HepG2 (cell line): Measurements from ENCODE around the gene LYRM1. TPM values are rescaled to one million over a fixed set of nuclear protein-coding genes. Genes with fewer than 3 reads are reported as not detected.

Experiments used
- CEBPZ ChIP-seq: IDR thresholded peaks from 2 replicates; pipeline ENCODE4 v1.6.1; 2012; ENCODE audit warnings: low read length, improper control_type of control experiment
- ZFP62 ChIP-seq: sonication (generic); formaldehyde crosslinking; IDR thresholded peaks from 2 replicates; pipeline ENCODE4 v1.4.0; 2020; ENCODE audit warnings: missing genetic modification reagents
- ZNF251 ChIP-seq: sonication (generic); formaldehyde crosslinking; IDR thresholded peaks from 2 replicates; pipeline ENCODE4 v1.9.0; 2021; ENCODE audit warnings: mild to moderate bottlenecking, missing genetic modification reagents
- ZNF318 ChIP-seq: sonication (generic); formaldehyde crosslinking; IDR thresholded peaks from 2 replicates; pipeline ENCODE4 v1.4.0; 2020; ENCODE audit warnings: mild to moderate bottlenecking, missing genetic modification reagents
- ZNF335 ChIP-seq: sonication (generic); formaldehyde crosslinking; IDR thresholded peaks from 2 replicates; pipeline ENCODE4 v1.4.0; 2020; ENCODE audit warnings: missing genetic modification reagents
- ZNF577 ChIP-seq: sonication (generic); formaldehyde crosslinking; IDR thresholded peaks from 2 replicates; pipeline ENCODE4 v1.4.0; 2020; ENCODE audit warnings: mild to moderate bottlenecking, low read depth, missing genetic modification reagents, borderline replicate concordance
- polyA plus RNA-seq, 8 experiments: library from polyadenylated mRNA; depleted of rRNA in 3 of 8; stranded (reverse) in 7 of 8; unstranded in 1 of 8; fragments of >200 nt; fragmentation: Illumina TruSeq in 4 of 8; extraction: Trizol in 4 of 8; gene quantifications; 2 replicates each; pipeline versions ENCODE4 v1.2.1 to v1.2.3, GENCODE V29; 2011 to 2016; ENCODE audit warnings: low read depth in 4 of 8, missing spikeins in 1 of 8, mixed read lengths in 1 of 8; ENCODE audit not compliant: insufficient read depth in 1 of 8
- total RNA-seq, 5 experiments: library from RNA; depleted of rRNA; stranded (reverse); fragments of >200 nt; fragmentation: Illumina TruSeq; extraction: Trizol; gene quantifications; 2 replicates each; pipeline ENCODE4 v1.2.3, GENCODE V29; 2016; ENCODE audit warnings: low read depth in 1 of 5
- TF ChIP-seq, protein P1 (sequence below), 2 experiments: sonication (generic) in 1 of 2; formaldehyde crosslinking in 1 of 2; IDR thresholded peaks; 2 replicates each; pipeline versions ENCODE4 v1.6.1 to v1.9.0; 2014 to 2022; ENCODE audit warnings: antibody characterized with exemption in 1 of 2, borderline replicate concordance in 1 of 2, inconsistent platforms in 1 of 2, low read depth in 1 of 2, missing genetic modification reagents in 1 of 2

Gene LYRM1
- total and polyA plus RNA-seq, 2 of the 13 experiments (the other 11 are each of a cell fraction or from before 2014, with no cell fraction given): 59.2 to 82.6 TPM

GRCh38 chr16:20900299-20901067, at the start of gene LYRM1, which contains the start of gene DCUN1D3 (continued):
- TF ChIP-seq CEBPZ: no peak
- no peak for TF ChIP-seq ZFP62 (CRISPR knock-in tag)
- TF ChIP-seq, protein P1, sequence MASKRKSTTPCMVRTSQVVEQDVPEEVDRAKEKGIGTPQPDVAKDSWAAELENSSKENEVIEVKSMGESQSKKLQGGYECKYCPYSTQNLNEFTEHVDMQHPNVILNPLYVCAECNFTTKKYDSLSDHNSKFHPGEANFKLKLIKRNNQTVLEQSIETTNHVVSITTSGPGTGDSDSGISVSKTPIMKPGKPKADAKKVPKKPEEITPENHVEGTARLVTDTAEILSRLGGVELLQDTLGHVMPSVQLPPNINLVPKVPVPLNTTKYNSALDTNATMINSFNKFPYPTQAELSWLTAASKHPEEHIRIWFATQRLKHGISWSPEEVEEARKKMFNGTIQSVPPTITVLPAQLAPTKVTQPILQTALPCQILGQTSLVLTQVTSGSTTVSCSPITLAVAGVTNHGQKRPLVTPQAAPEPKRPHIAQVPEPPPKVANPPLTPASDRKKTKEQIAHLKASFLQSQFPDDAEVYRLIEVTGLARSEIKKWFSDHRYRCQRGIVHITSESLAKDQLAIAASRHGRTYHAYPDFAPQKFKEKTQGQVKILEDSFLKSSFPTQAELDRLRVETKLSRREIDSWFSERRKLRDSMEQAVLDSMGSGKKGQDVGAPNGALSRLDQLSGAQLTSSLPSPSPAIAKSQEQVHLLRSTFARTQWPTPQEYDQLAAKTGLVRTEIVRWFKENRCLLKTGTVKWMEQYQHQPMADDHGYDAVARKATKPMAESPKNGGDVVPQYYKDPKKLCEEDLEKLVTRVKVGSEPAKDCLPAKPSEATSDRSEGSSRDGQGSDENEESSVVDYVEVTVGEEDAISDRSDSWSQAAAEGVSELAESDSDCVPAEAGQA (IDR thresholded peaks at IDR 0.05; ENCODE audit: low read depth): peak; percentile 98
- TF ChIP-seq, protein P1 (CRISPR knock-in tag; IDR thresholded peaks at IDR 0.05; ENCODE audit: borderline replicate concordance): 0 out of 2 replicates have a peak, but pooled peaks have one; percentile 76
- TF ChIP-seq ZNF251: no peak
- no peak for TF ChIP-seq ZNF577 (CRISPR knock-in tag)
- peak; percentile 20; the same call in 1 of the 2 replicates for TF ChIP-seq ZNF335
- no peak for TF ChIP-seq ZNF318 (CRISPR knock-in tag)
